GM12878 (cell line): ENCODE results near the gene FAM83G. TPM values are rescaled to one million over a fixed set of nuclear protein-coding genes. Genes with fewer than 3 reads are reported as not detected.

Experiments
- ATAC-seq: fragments of 200-7000 bp; cut with Tn5 transposase; 3 replicates; pipeline ENCODE4 v1.9.1; 2020; ENCODE audit warnings: mild to moderate bottlenecking, moderate library complexity
- BruUV-seq: library from RNA; stranded (reverse); fragments of 400-500 nt; replicated peaks from 2 replicates; lab custom pipeline; 2021; lab: Mats Ljungman, UMichigan
- CTCF ChIA-PET: fragments of 300-600 bp; sonication (Branson Sonifier 250); formaldehyde crosslinking; extraction: SDS; loops from one replicate; lab custom pipeline; 2021; ENCODE audit warnings: inconsistent platforms; lab: Yijun Ruan, JAX
- POLR2A ChIA-PET: fragments of 350-600 bp; formaldehyde crosslinking; extraction: SDS; loops from one replicate; lab custom pipeline; 2021; ENCODE audit warnings: inconsistent platforms; lab: Charles Lee
- RAD21 ChIA-PET: fragments of 300-600 bp; sonication (Branson Sonifier 250); formaldehyde crosslinking; loops from one replicate; lab custom pipeline; 2023; ENCODE audit warnings: antibody characterized with exemption; ENCODE audit not compliant: unreplicated experiment; lab: Charles Lee
- SMC1A ChIA-PET: fragments of 300-600 bp; sonication (Branson Sonifier 250); formaldehyde crosslinking; loops from one replicate; lab custom pipeline; 2023; ENCODE audit not compliant: unreplicated experiment, uncharacterized antibody; lab: Charles Lee
- DNase-seq: peaks from one replicate; pipeline ENCODE4 v3.0.0-alpha.2; 2011; ENCODE audit warnings: low read depth, low spot score
- FAIRE-seq: peaks from 3 replicates; lab custom pipeline; 2011; peaks lifted over from hg19 to GRCh38; lab: Jason Lieb, UNC
- H2AFZ ChIP-seq: 2 replicates; pipeline ENCODE4 v1.6.0; 2011; ENCODE audit warnings: low read depth, low read length, control low read depth; ENCODE audit not compliant: control insufficient read depth
- H3K27ac ChIP-seq: 2 replicates; pipeline ENCODE4 v1.5.1; 2011; ENCODE audit warnings: control low read depth; ENCODE audit not compliant: control insufficient read depth, insufficient read depth
- H3K27me3 ChIP-seq, 2 experiments: replicated peaks in 1 of 2; 2 replicates each; pipeline versions ENCODE4 v1.6.0 to v1.6.1; 2011; ENCODE audit warnings: low read length in 1 of 2; ENCODE audit not compliant: control insufficient read depth in 2 of 2, insufficient read depth in 2 of 2
- H3K36me3 ChIP-seq, 2 experiments: 2 replicates each; pipeline ENCODE4 v1.5.1; 2011; ENCODE audit warnings: low read length in 1 of 2; ENCODE audit not compliant: control insufficient read depth in 2 of 2, insufficient read depth in 2 of 2
- H3K4me1 ChIP-seq: 2 replicates; pipeline ENCODE4 v1.6.1; 2011; ENCODE audit warnings: mild to moderate bottlenecking, low read length, moderate library complexity, mixed read lengths; ENCODE audit not compliant: control insufficient read depth, insufficient read depth
- H3K4me2 ChIP-seq: 2 replicates; pipeline ENCODE4 v1.6.0; 2011; ENCODE audit warnings: control low read depth; ENCODE audit not compliant: control insufficient read depth, insufficient read depth
- H3K4me3 ChIP-seq: fragments of 200-600 bp; sonication (generic); 2 replicates; pipeline ENCODE4 v1.5.1; 2016
- H3K79me2 ChIP-seq: 2 replicates; pipeline ENCODE4 v1.6.0; 2011; ENCODE audit warnings: low read length; ENCODE audit not compliant: control insufficient read depth, insufficient read depth
- H3K9ac ChIP-seq: 2 replicates; pipeline ENCODE4 v1.8.0; 2011; ENCODE audit warnings: low read length, control low read depth, mixed read lengths; ENCODE audit not compliant: control insufficient read depth, insufficient read depth
- H3K9me3 ChIP-seq: replicated peaks from 3 replicates; pipeline ENCODE4 v1.5.1; 2011; ENCODE audit warnings: mild to moderate bottlenecking, low read length; ENCODE audit not compliant: control insufficient read depth, insufficient read depth
- H4K20me1 ChIP-seq: 2 replicates; pipeline ENCODE4 v1.6.0; 2011; ENCODE audit not compliant: control insufficient read depth, insufficient read depth
- CBFB ChIP-seq: IDR thresholded peaks from 2 replicates; pipeline ENCODE4 v1.6.1; 2016; ENCODE audit warnings: antibody characterized with exemption, low read depth
- CHD1 ChIP-seq: IDR thresholded peaks from 2 replicates; pipeline ENCODE4 v1.6.1; 2012; ENCODE audit warnings: low read depth, low read length, improper control_type of control experiment
- EGR1 ChIP-seq, 2 experiments: IDR thresholded peaks; 1 replicate in 1 of 2; 2 replicates in 1 of 2; pipeline ENCODE4 v1.6.1; 2011 to 2012; ENCODE audit warnings: low read depth in 2 of 2, low read length in 2 of 2, borderline replicate concordance in 1 of 2, mild to moderate bottlenecking in 1 of 2, moderate library complexity in 1 of 2
- ESRRA ChIP-seq: IDR thresholded peaks from 2 replicates; pipeline ENCODE4 v1.6.1; 2012; ENCODE audit warnings: mild to moderate bottlenecking, low read length, improper control_type of control experiment
- GATAD2B ChIP-seq: fragments of 450-650 bp; conservative IDR thresholded peaks from 2 replicates; pipeline ENCODE4 v1.6.1; 2017; ENCODE audit warnings: low read depth, mild to moderate bottlenecking, moderate library complexity
- LARP7 ChIP-seq: fragments of 450-650 bp; IDR thresholded peaks from 2 replicates; pipeline ENCODE4 v1.6.1; 2017; ENCODE audit warnings: mild to moderate bottlenecking
- NR2C2 ChIP-seq: IDR thresholded peaks from 2 replicates; pipeline ENCODE4 v1.6.1; 2011; ENCODE audit warnings: borderline replicate concordance, low read depth; ENCODE audit not compliant: control insufficient read depth, insufficient read length
- PRDM15 ChIP-seq: fragments of 450-650 bp; formaldehyde crosslinking; IDR thresholded peaks from 2 replicates; pipeline ENCODE4 v1.4.0; 2020; ENCODE audit warnings: mild to moderate bottlenecking, moderate library complexity
- RBBP5 ChIP-seq: fragments of 200-600 bp; sonication (generic); conservative IDR thresholded peaks from 2 replicates; pipeline ENCODE4 v1.6.1; 2016
- RFX5 ChIP-seq: IDR thresholded peaks from 2 replicates; pipeline ENCODE4 v1.6.1; 2011; ENCODE audit warnings: low read depth, low read length, improper control_type of control experiment
- WGBS: methylation state at CpG from one replicate; pipeline ENCODE4 v1.1.6; 2016; ENCODE audit warnings: low lambda C conversion rate; ENCODE audit not compliant: insufficient replicate concordance, insufficient coverage; ENCODE audit errors: missing lambda C conversion rate; 5-methylcytosine and 5-hydroxymethylcytosine counted together
- in situ Hi-C: fragments of 300-500 bp; cut with MboI; formaldehyde crosslinking; loops from 9 replicates; pipeline ENCODE4 v1.14.3; 2018; ENCODE audit warnings: mixed read lengths
- intact Hi-C: fragments of 100-400 bp; cut with micrococcal nuclease; formaldehyde crosslinking; loops from one replicate; pipeline ENCODE4 v1.14.2; 2022; ENCODE audit not compliant: unreplicated experiment
- polyA plus RNA-seq, 11 experiments: library from polyadenylated mRNA; depleted of rRNA in 4 of 11; unstranded in 6 of 11; stranded (reverse) in 5 of 11; fragments of >200 nt; fragmentation: Nextera tagmentation in 4 of 11; fragmentation: Illumina TruSeq in 1 of 11; extraction: Ambion mirVana in 4 of 11; extraction: Trizol in 1 of 11; gene quantifications; 1 replicate in 1 of 11; 2 replicates in 10 of 11; pipeline versions ENCODE4 v1.2.1 to v1.2.3, GENCODE V29; 2011 to 2016; ENCODE audit warnings: inconsistent platforms in 2 of 11, missing spikeins in 2 of 11, low read depth in 1 of 11
- total RNA-seq, 4 experiments: library from RNA; depleted of rRNA in 3 of 4; stranded (reverse); fragments of >200 nt in 3 of 4; fragmentation: Illumina TruSeq in 1 of 4; extraction: Trizol in 1 of 4; gene quantifications; 2 replicates each; pipeline versions ENCODE4 v1.2.1 to v1.2.3, GENCODE V29; 2013 to 2021
- TF ChIP-seq, protein P1 (sequence below): fragments of 450-650 bp; IDR thresholded peaks from 2 replicates; pipeline ENCODE4 v1.6.1; 2016; ENCODE audit warnings: mild to moderate bottlenecking

FAM83G gene
- total and polyA plus RNA-seq, 10 of the 15 experiments (the other 5 are each of a cell fraction or from before 2014, with no cell fraction given): 0.03 to 16.7 (median 6.5) TPM

GRCh38 chr17:19005137-19005773, 691 bp upstream of the FAM83G start (continued):
- TF ChIP-seq PRDM15 (CRISPR knock-in tag): no peak
- TF ChIP-seq CBFB: no peak
- TF ChIP-seq RFX5: no peak
- no peak for TF ChIP-seq NR2C2

- Histone ChIP-seq H3K36me3 (peaks cover 0 to 3% of the 10 kb centered on the region in 2 experiments; a peak in 3 of 4 replicates), H3K9ac (peak overlapping the region; percentile 86), H4K20me1 (no peaks in the 10 kb centered on the region), H3K79me2 (peaks cover 12% of the 10 kb centered on the region), H3K27ac (peak overlapping the region; percentile 49), H3K9me3 (no peaks in the 10 kb centered on the region), H3K27me3 (no peaks in the 10 kb centered on the region), H2AFZ (peak overlapping the region; percentile 86), H3K4me3 (peak overlapping the region; percentile 88), H3K4me1 (peaks cover 25% of the 10 kb centered on the region), H3K4me2 (peak overlapping the region; percentile 98)
- FAIRE-seq (no peak), DNase-seq (no peak), ATAC-seq (peak; percentile 57)
- BruUV-seq: no TSS peak
- intact Hi-C loops: no loop called here
- POLR2A ChIA-PET: interaction anchor here (0.6 kb wide), 1 partner anchor 135 kb away, joined by 3 read pairs; no protein-coding TSS in a partner anchor
- CTCF ChIA-PET: interaction anchor here (0.8 kb wide), 1 partner anchor 43 kb away, joined by 4 read pairs; no protein-coding TSS in a partner anchor
- in situ Hi-C loops: no loop called here
- RAD21 ChIA-PET: interaction anchor here (1.1 to 3.5 kb wide), 3 partner anchors 18 to 103 kb away, joined by 3 to 13 read pairs (median 3); no protein-coding TSS in a partner anchor
- 38% methylated on average over 65 of the region's 73 CpGs for whole genome bisulfite sequencing
- SMC1A ChIA-PET: interaction anchor here (1.2 kb wide), 1 partner anchor 43 kb away, joined by 3 read pairs; no protein-coding TSS in a partner anchor
- 0 out of 2 replicates have a peak, but pooled peaks have one; percentile 60 for TF ChIP-seq LARP7
- TF ChIP-seq, protein P1, sequence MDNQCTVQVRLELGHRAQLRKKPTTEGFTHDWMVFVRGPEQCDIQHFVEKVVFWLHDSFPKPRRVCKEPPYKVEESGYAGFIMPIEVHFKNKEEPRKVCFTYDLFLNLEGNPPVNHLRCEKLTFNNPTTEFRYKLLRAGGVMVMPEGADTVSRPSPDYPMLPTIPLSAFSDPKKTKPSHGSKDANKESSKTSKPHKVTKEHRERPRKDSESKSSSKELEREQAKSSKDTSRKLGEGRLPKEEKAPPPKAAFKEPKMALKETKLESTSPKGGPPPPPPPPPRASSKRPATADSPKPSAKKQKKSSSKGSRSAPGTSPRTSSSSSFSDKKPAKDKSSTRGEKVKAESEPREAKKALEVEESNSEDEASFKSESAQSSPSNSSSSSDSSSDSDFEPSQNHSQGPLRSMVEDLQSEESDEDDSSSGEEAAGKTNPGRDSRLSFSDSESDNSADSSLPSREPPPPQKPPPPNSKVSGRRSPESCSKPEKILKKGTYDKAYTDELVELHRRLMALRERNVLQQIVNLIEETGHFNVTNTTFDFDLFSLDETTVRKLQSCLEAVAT: 0 out of 2 replicates have a peak, but pooled peaks have one; percentile 50
- TF ChIP-seq CHD1: no peak
- no peak for TF ChIP-seq RBBP5
- no peak for TF ChIP-seq EGR1 (IDR thresholded peaks at IDR 0.05; ENCODE audit: borderline replicate concordance in 1 of 2, low read depth in 2 of 2, low read length in 2 of 2)
- no peak for TF ChIP-seq ESRRA
- TF ChIP-seq GATAD2B: no peak
These were observed 782 bp downstream of the FAM83G start for GRCh38 chr17:19003543-19004420.
